H9 (cell line): ENCODE results near the gene DNAJB6. TPM values are rescaled to one million over a fixed set of nuclear protein-coding genes. Genes with fewer than 3 reads are reported as not detected.

Experiments used
- DNase-seq: peaks from one replicate; pipeline ENCODE4 v3.0.0-alpha.2; 2017
- H2AFZ ChIP-seq: one replicate; pipeline ENCODE4 v1.6.1; 2013; ENCODE audit warnings: mild to moderate bottlenecking, low read length, control low read depth, moderate library complexity
- H2AK5ac ChIP-seq: 2 replicates; pipeline ENCODE4 v1.6.1; 2013; ENCODE audit warnings: low read length, control low read depth, mixed read lengths; ENCODE audit not compliant: insufficient read length
- H2BK120ac ChIP-seq: one replicate; pipeline ENCODE4 v1.6.1; 2013; ENCODE audit warnings: low read depth, mild to moderate bottlenecking, low read length, control low read depth, inconsistent platforms; ENCODE audit not compliant: poor library complexity, severe bottlenecking
- H2BK12ac ChIP-seq: 2 replicates; pipeline ENCODE4 v1.6.1; 2013; ENCODE audit warnings: low read length, control low read depth, mixed read lengths, low read depth; ENCODE audit not compliant: insufficient read length
- H2BK15ac ChIP-seq: 2 replicates; pipeline ENCODE4 v1.6.1; 2013; ENCODE audit warnings: low read depth, low read length, control low read depth
- H2BK20ac ChIP-seq: one replicate; pipeline ENCODE4 v1.6.1; 2013; ENCODE audit warnings: low read depth, mild to moderate bottlenecking, low read length, control low read depth, inconsistent platforms; ENCODE audit not compliant: poor library complexity, severe bottlenecking
- H2BK5ac ChIP-seq: 2 replicates; pipeline ENCODE4 v1.6.1; 2013; ENCODE audit warnings: low read length, control low read depth, mixed read lengths; ENCODE audit not compliant: insufficient read length
- H3K14ac ChIP-seq: 2 replicates; pipeline ENCODE4 v1.6.1; 2013; ENCODE audit warnings: low read length, control low read depth; ENCODE audit not compliant: insufficient read depth
- H3K18ac ChIP-seq: 2 replicates; pipeline ENCODE4 v1.6.1; 2013; ENCODE audit warnings: low read depth, mild to moderate bottlenecking, mixed read lengths, low read length, control low read depth; ENCODE audit not compliant: insufficient read length
- H3K23ac ChIP-seq: 2 replicates; pipeline ENCODE4 v1.6.1; 2013; ENCODE audit warnings: low read length, control low read depth, mixed read lengths, low read depth; ENCODE audit not compliant: insufficient read length
- H3K23me2 ChIP-seq: 2 replicates; pipeline ENCODE4 v1.6.1; 2013; ENCODE audit warnings: low read depth, mild to moderate bottlenecking, mixed read lengths, low read length, control low read depth; ENCODE audit not compliant: insufficient read length, poor library complexity, severe bottlenecking
- H3K27ac ChIP-seq: 2 replicates; pipeline ENCODE4 v1.5.1; 2013; ENCODE audit warnings: low read length, control low read depth, mixed read lengths, low read depth; ENCODE audit not compliant: insufficient read length
- H3K27me3 ChIP-seq: 2 replicates; pipeline ENCODE4 v1.6.1; 2013; ENCODE audit warnings: low read length, control low read depth, inconsistent platforms; ENCODE audit not compliant: insufficient read depth
- H3K4ac ChIP-seq: 2 replicates; pipeline ENCODE4 v1.6.1; 2013; ENCODE audit warnings: low read depth, mild to moderate bottlenecking, control low read depth, inconsistent platforms, low read length, moderate library complexity
- H3K4me1 ChIP-seq: 2 replicates; pipeline ENCODE4 v1.6.1; 2013; ENCODE audit warnings: low read length, control low read depth, inconsistent platforms; ENCODE audit not compliant: insufficient read depth
- H3K4me2 ChIP-seq: 2 replicates; pipeline ENCODE4 v1.6.1; 2013; ENCODE audit warnings: low read length, control low read depth, mixed read lengths; ENCODE audit not compliant: insufficient read length, insufficient read depth
- H3K56ac ChIP-seq: 2 replicates; pipeline ENCODE4 v1.6.1; 2013; ENCODE audit warnings: low read depth, mild to moderate bottlenecking, mixed read lengths, low read length, control low read depth; ENCODE audit not compliant: insufficient read length
- H3K79me1 ChIP-seq: 2 replicates; pipeline ENCODE4 v1.6.1; 2013; ENCODE audit warnings: low read depth, mild to moderate bottlenecking, moderate library complexity, low read length, control low read depth, inconsistent platforms; ENCODE audit not compliant: insufficient read depth, poor library complexity, severe bottlenecking
- H3K79me2 ChIP-seq: 2 replicates; pipeline ENCODE4 v1.6.1; 2013; ENCODE audit warnings: low read length, control low read depth, inconsistent platforms; ENCODE audit not compliant: insufficient read depth
- H3K9ac ChIP-seq: 2 replicates; pipeline ENCODE4 v1.6.1; 2013; ENCODE audit warnings: low read length, control low read depth, mixed read lengths; ENCODE audit not compliant: insufficient read length; ENCODE audit errors: extremely low read depth
- H3K9me3 ChIP-seq: one replicate; pipeline ENCODE4 v1.6.1; 2013; ENCODE audit warnings: low read depth, low read length, inconsistent platforms; ENCODE audit not compliant: control insufficient read depth
- H3T11ph ChIP-seq: one replicate; pipeline ENCODE4 v1.6.1; 2013; ENCODE audit warnings: mild to moderate bottlenecking, low read length, control low read depth, inconsistent platforms
- H4K20me1 ChIP-seq: one replicate; pipeline ENCODE4 v1.6.1; 2013; ENCODE audit not compliant: control insufficient read depth, insufficient read length, insufficient read depth
- H4K5ac ChIP-seq: 2 replicates; pipeline ENCODE4 v1.6.1; 2013; ENCODE audit warnings: low read depth, mild to moderate bottlenecking, mixed read lengths, low read length, control low read depth; ENCODE audit not compliant: insufficient read length
- H4K8ac ChIP-seq: replicated peaks from 2 replicates; pipeline ENCODE4 v1.6.1; 2013; ENCODE audit warnings: low read length, control low read depth, mixed read lengths, low read depth; ENCODE audit not compliant: insufficient read length
- H4K91ac ChIP-seq: 2 replicates; pipeline ENCODE4 v1.6.1; 2013; ENCODE audit warnings: low read depth, mild to moderate bottlenecking, moderate library complexity, mixed read lengths, low read length, control low read depth; ENCODE audit not compliant: insufficient read length
- H3K27ac Mint-ChIP-seq, 3 experiments: 2 replicates in 2 of 3; 3 replicates in 1 of 3; pipeline ENCODE4 v1.8.0; 2020 to 2021; ENCODE audit warnings: mixed read lengths in 3 of 3, mild to moderate bottlenecking in 1 of 3, moderate library complexity in 1 of 3
- H3K27me3 Mint-ChIP-seq: 2 replicates; pipeline ENCODE4 v1.8.0; 2021; ENCODE audit warnings: low read depth, mild to moderate bottlenecking, moderate library complexity, mixed read lengths
- H3K36me3 Mint-ChIP-seq, 3 experiments: 2 replicates in 2 of 3; 3 replicates in 1 of 3; pipeline ENCODE4 v1.8.0; 2020 to 2021; ENCODE audit warnings: low read depth in 3 of 3, mixed read lengths in 3 of 3; ENCODE audit not compliant: insufficient read depth in 1 of 3
- H3K4me1 Mint-ChIP-seq, 2 experiments: 2 replicates each; pipeline ENCODE4 v1.8.0; 2020; ENCODE audit warnings: mixed read lengths in 2 of 2
- H3K4me3 Mint-ChIP-seq, 2 experiments: 2 replicates in 1 of 2; 3 replicates in 1 of 2; pipeline ENCODE4 v1.8.0; 2020 to 2021; ENCODE audit warnings: mild to moderate bottlenecking in 2 of 2, mixed read lengths in 2 of 2, moderate library complexity in 1 of 2
- H3K9me3 Mint-ChIP-seq, 2 experiments: 2 replicates in 1 of 2; 3 replicates in 1 of 2; pipeline ENCODE4 v1.8.0; 2020; ENCODE audit warnings: mild to moderate bottlenecking in 2 of 2, mixed read lengths in 2 of 2, moderate library complexity in 1 of 2
- CTCF ChIP-seq: fragments of 200-600 bp; sonication (generic); conservative IDR thresholded peaks from 3 replicates; pipeline ENCODE4 v1.8.0; 2021; ENCODE audit warnings: antibody characterized with exemption, mild to moderate bottlenecking
- WGBS: extraction: QIAGEN DNeasy Blood & Tissue Kit; methylation state at CpG from one replicate; pipeline ENCODE4 v1.1.7; 2013; ENCODE audit warnings: missing lambda C conversion rate, low lambda C conversion rate, mixed read lengths; ENCODE audit not compliant: insufficient read length; ENCODE audit errors: extremely low coverage; 5-methylcytosine and 5-hydroxymethylcytosine counted together
- total RNA-seq: library from RNA; stranded (reverse); gene quantifications from 2 replicates; pipeline ENCODE4 v1.2.1, GENCODE V29; 2021

The DNAJB6 gene
- total RNA-seq, 1 experiment from 2014 or later: 215 TPM

GRCh38 chr7:157430721-157431120 lies 93.9 kb downstream of the DNAJB6 start:
- H3K56ac ChIP-seq: no peak overlapping the region
- H4K8ac ChIP-seq: no peak overlapping the region
- no peak overlapping the region for H2BK12ac ChIP-seq
- no peak overlapping the region for H4K91ac ChIP-seq
- no peaks in the 10 kb centered on the region for H3K23me2 ChIP-seq
- H3K23ac ChIP-seq: no peak overlapping the region
- H4K5ac ChIP-seq: no peak overlapping the region
- Mint-ChIP-seq H3K27ac (no peak overlapping the region), H3K9me3 (peaks cover 8% of the 10 kb centered on the region in 2 experiments; a peak in 2 of 5 replicates), H3K36me3 (no peaks in the 10 kb centered on the region; a peak in 1 of 7 replicates), H3K4me1 (peaks cover 4 to 17% of the 10 kb centered on the region in 2 experiments), H3K4me3 (no peak overlapping the region), H3K27me3 (peaks cover 16% of the 10 kb centered on the region)
- DNase-seq: no peak
- no peaks in the 10 kb centered on the region for H3K9me3 ChIP-seq
- no CpG with 5 or more reads among the region's 7 CpGs for WGBS
- H3K4ac ChIP-seq: no peak overlapping the region
- H3K4me2 ChIP-seq: no peak overlapping the region
- H2BK20ac ChIP-seq: no peak overlapping the region
- H3K27me3 ChIP-seq: no peaks in the 10 kb centered on the region
- H3K79me1 ChIP-seq: no peaks in the 10 kb centered on the region
- no peak overlapping the region for H3K18ac ChIP-seq
- no peak overlapping the region for H2BK5ac ChIP-seq
- no peak overlapping the region for H2AK5ac ChIP-seq
- H3K27ac ChIP-seq: no peak overlapping the region
- no peak overlapping the region for H2BK120ac ChIP-seq
- no peaks in the 10 kb centered on the region for H4K20me1 ChIP-seq
- no peak for TF ChIP-seq CTCF
- H3T11ph ChIP-seq: no peak overlapping the region
- no peak overlapping the region for H3K14ac ChIP-seq
- H3K79me2 ChIP-seq: no peaks in the 10 kb centered on the region
- no peak overlapping the region for H2BK15ac ChIP-seq
- H3K4me1 ChIP-seq: no peaks in the 10 kb centered on the region
- no peak overlapping the region for H2AFZ ChIP-seq
- H3K9ac ChIP-seq: no peak overlapping the region
